Epithelial cell of esophagus (primary cell): ENCODE data around the gene SYNGR1.

Source experiments
- DNase-seq: peaks from one replicate; pipeline ENCODE4 v3.0.0; 2010; ENCODE audit warnings: low read depth
- H3K4me3 ChIP-seq: 2 replicates; pipeline ENCODE4 v1.5.1; 2011; ENCODE audit warnings: mild to moderate bottlenecking, low read length, control low read depth
- CTCF ChIP-seq: IDR thresholded peaks from 2 replicates; pipeline ENCODE4 v1.5.1; 2011; ENCODE audit warnings: low read depth, mild to moderate bottlenecking, low read length, control low read depth, inconsistent platforms; ENCODE audit not compliant: insufficient read depth; ENCODE audit errors: missing control alignments

Gene SYNGR1

GRCh38 chr22:39364714-39365491 is 15.1 kb downstream of the SYNGR1 start:
- TF ChIP-seq CTCF = no peak
- H3K4me3 ChIP-seq = no peak overlapping the region
- DNase-seq = no peak

DNA sequence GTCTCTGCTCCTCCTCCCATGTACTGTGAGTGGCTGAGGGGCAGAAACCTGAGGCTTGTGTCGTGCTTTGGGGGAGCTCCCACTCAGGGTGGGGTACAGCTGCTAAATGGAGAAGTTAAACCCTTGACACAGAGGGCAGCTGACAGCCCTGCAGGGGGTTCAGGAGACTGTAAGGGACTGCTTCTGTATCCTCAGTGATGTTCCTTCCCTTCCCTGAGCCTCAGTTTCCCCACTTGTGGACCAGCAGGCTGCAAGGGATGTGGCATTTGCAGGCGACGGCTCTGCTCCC is 15.6 kb downstream of the SYNGR1 start:
- TF ChIP-seq CTCF = no peak
- DNase-seq = no peak
- no peak overlapping the region for H3K4me3 ChIP-seq

DNA sequence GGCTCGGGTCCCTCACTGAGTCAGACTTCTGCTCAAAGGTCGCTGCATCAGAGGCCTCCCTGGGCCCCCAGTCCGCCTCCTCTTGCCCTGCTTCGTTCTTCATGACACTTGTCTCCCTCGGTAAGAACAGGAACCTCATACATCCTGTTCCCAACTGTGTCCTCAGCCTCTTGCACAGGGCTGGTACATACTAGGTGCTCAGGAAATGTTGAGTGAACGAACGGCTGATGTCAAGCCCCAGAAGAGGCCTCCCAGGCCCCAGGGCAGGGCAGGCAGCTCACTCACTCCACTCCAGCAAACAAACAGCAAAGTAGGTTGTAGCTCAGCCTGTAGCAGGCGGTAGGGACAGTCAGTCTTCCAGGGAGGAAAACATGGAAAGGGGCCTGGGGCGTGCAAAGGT is 17.2 kb downstream of the SYNGR1 start:
- peak; percentile 42 for DNase-seq
- no peak for TF ChIP-seq CTCF
- no peak overlapping the region for H3K4me3 ChIP-seq

DNA sequence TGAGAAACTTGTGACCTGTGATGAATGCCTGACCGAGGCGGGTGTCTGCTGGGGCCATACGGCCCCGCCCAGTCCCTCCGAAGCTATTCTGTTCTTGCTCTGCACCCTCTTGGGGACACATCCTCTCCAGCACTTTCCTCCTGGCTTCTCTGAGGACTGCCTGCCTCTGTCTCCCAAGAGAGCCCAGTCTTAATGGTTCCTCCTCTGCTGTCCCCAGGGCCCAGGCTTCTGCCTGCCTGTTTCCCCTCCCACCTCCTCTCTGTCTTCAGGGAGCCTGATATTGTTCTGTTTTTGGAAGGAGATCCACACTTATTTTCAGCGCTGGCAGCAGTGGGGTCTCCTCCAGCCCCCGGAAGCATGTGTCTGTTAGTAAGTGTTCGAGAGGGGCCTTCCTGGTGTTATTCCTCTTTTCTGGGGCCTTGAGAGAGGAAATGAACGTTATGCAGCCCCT is 18.7 kb downstream of the SYNGR1 start:
- no peak overlapping the region for H3K4me3 ChIP-seq
- TF ChIP-seq CTCF = no peak
- no peak for DNase-seq

GRCh38 chr22:39369186-39369585 is 19.4 kb downstream of the SYNGR1 start:
- TF ChIP-seq CTCF = no peak
- H3K4me3 ChIP-seq = no peak overlapping the region
- no peak for DNase-seq

- no peak for DNase-seq
- no peak overlapping the region for H3K4me3 ChIP-seq
- TF ChIP-seq CTCF = no peak
Measured at GRCh38 chr22:39369586-39369985, 19.8 kb downstream of the SYNGR1 start.

DNA sequence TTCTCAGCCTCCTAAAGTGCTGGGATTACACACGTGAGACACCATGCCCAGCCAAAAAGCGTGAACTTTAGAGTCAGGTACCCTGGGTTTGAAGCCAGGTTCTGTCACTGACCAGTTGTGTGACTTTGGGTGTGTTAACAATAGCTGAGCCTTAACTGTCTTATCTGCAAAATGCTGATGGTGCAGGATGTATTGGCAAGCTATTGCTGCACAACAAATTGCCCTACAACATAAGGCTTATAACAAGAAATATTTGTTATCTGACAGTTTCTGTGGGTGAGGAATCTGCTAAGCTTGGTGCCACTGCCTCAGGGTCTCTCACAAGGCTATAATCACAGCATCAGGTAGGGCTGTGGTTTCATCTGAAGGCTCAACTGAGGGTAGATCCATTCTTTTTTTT is 21.9 kb downstream of the SYNGR1 start:
- DNase-seq = no peak
- no peak overlapping the region for H3K4me3 ChIP-seq
- no peak for TF ChIP-seq CTCF
